ENCODE measurements around the gene TSPY9.
"Not testable (repeated sequence)": the region's sequence is repeated elsewhere in the genome, so short reads cannot be mapped to it uniquely, and the experiment has no call there.

TSPY9 gene

DNA sequence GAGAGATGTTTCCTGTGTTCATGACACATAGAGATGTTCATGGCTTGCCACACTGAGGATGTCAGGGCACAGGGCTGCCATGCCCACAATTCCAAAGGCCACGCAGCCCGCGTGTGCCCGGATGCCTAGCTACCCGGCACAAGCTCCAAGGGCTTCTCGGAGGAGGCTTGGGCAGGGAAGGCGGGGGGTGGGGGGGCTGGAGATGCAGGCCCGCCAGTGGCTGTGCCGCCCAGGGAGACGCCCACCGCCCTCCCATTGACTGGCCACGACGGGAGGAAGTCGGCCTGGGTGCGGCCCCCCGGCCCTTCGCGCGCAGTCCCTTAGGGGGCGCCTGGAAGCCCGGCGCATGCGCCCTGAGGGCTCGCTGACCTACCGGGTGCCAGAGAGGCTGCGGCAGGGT is at the start of gene TSPY9:
TSS of gene TSPY9 (plus strand) at position 301 of the 400 bp plus-strand sequence. CDS start at position 347, 46 bp downstream.
- DNase-seq: not testable (repeated sequence)

GRCh38 chrY:9466655-9467054 is 20.4 kb upstream of the TSPY9 start, which contains the start of gene TSPY1:
Gene TSPY1, plus strand, starts transcription at chrY:9466955. Its CDS starts 46 bp downstream, at chrY:9467001.
- DNase-seq: not testable (repeated sequence)

- DNase-seq: not testable (repeated sequence)
Measured at GRCh38 chrY:9504396-9504795, 17.3 kb downstream of the TSPY9 start.

DNA sequence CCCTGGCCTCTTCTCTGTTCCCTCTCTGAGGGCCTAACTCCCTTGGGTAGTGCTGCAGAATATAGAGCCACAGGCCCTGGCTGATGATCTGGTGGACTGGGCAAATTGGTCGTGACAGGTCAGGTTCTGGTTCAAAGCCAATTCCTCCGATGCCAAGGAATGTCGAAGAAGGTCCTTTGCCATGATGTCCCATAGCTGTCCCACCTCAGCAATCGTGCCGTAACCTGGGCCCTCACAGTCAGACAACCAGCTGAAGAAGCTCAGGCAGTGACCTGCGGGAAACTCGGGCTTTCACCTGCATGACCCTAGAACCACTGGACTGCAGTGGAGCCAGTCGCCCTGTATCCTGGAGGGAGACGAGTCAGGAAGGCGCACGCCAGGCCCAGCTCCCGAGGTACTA is 29.2 kb downstream of the TSPY9 start:
- DNase-seq: not testable (repeated sequence)

GRCh38 chrY:9527580-9527979 is 40.5 kb downstream of the TSPY9 start, which contains the start of gene TSPY10:
Gene TSPY10, plus strand, starts transcription at chrY:9527880. Its CDS starts 46 bp downstream, at chrY:9527926.
- DNase-seq: not testable (repeated sequence)

Measured in SIG-M5 (cell line).